OCI-LY1 (cell line): ENCODE data around the gene SUPT3H.

Source experiments
- H2AFZ ChIP-seq: fragments of 200-600 bp; sonication (generic), shearing (Covaris generic); 2 replicates; pipeline ENCODE4 v1.6.0; 2014; ENCODE audit warnings: antibody characterized with exemption, mild to moderate bottlenecking, low read length
- H3F3A ChIP-seq: fragments of 200-600 bp; sonication (generic), shearing (Covaris generic); 2 replicates; pipeline ENCODE4 v1.6.0; 2014; ENCODE audit warnings: mild to moderate bottlenecking, antibody characterized with exemption, low read length, moderate library complexity; ENCODE audit not compliant: insufficient read depth
- H3K27ac ChIP-seq: fragments of 200-600 bp; sonication (generic); 2 replicates; pipeline ENCODE4 v1.5.1; 2014; ENCODE audit warnings: low read length, mixed run types, mild to moderate bottlenecking, low read depth; ENCODE audit not compliant: poor library complexity, severe bottlenecking
- H3K27me3 ChIP-seq: fragments of 200-600 bp; sonication (generic); 2 replicates; pipeline ENCODE4 v1.6.0; 2014; ENCODE audit warnings: antibody characterized with exemption, mild to moderate bottlenecking, low read length, moderate library complexity; ENCODE audit not compliant: insufficient read depth
- H3K36me3 ChIP-seq: fragments of 200-600 bp; sonication (generic); 2 replicates; pipeline ENCODE4 v1.6.1; 2014; ENCODE audit warnings: mild to moderate bottlenecking, antibody characterized with exemption, low read length, moderate library complexity, mixed read lengths; ENCODE audit not compliant: insufficient read depth
- H3K4me1 ChIP-seq: fragments of 200-600 bp; sonication (generic); 2 replicates; pipeline ENCODE4 v1.5.1; 2014; ENCODE audit warnings: mild to moderate bottlenecking, low read length, moderate library complexity; ENCODE audit not compliant: insufficient read depth, severe bottlenecking
- H3K4me2 ChIP-seq: fragments of 200-600 bp; sonication (generic), shearing (Covaris generic); 2 replicates; pipeline ENCODE4 v1.6.1; 2014; ENCODE audit warnings: low read length
- H3K4me3 ChIP-seq: fragments of 200-600 bp; sonication (generic); 2 replicates; pipeline ENCODE4 v1.5.1; 2014; ENCODE audit warnings: low read length, low read depth, mild to moderate bottlenecking, mixed read lengths; ENCODE audit not compliant: poor library complexity, severe bottlenecking
- H3K79me2 ChIP-seq: fragments of 200-600 bp; shearing (Covaris generic); 2 replicates; pipeline ENCODE4 v1.6.1; 2016; ENCODE audit warnings: mixed run types, low read length, mixed read lengths; ENCODE audit not compliant: insufficient read depth
- H3K9ac ChIP-seq: fragments of 200-600 bp; sonication (generic), shearing (Covaris generic); 2 replicates; pipeline ENCODE4 v1.6.1; 2014; ENCODE audit warnings: mild to moderate bottlenecking, low read length, mixed read lengths
- H3K9me2 ChIP-seq: fragments of 200-600 bp; sonication (generic), shearing (Covaris generic); 2 replicates; pipeline ENCODE4 v1.6.1; 2014; ENCODE audit warnings: low read depth, mild to moderate bottlenecking, low read length, mixed read lengths
- H3K9me3 ChIP-seq: fragments of 200-600 bp; shearing (Covaris generic); 2 replicates; pipeline ENCODE4 v1.6.1; 2014; ENCODE audit warnings: low read length, mixed read lengths
- H4K20me1 ChIP-seq: fragments of 200-600 bp; sonication (generic), shearing (Covaris generic); 2 replicates; pipeline ENCODE4 v1.6.0; 2016; ENCODE audit warnings: mild to moderate bottlenecking, low read length; ENCODE audit not compliant: insufficient read depth
- CTCF ChIP-seq: fragments of 200-600 bp; sonication (generic), shearing (Covaris generic); IDR thresholded peaks from 2 replicates; pipeline ENCODE4 v1.5.1; 2017; ENCODE audit warnings: mild to moderate bottlenecking, antibody characterized with exemption, low read length, moderate library complexity, mixed read lengths
- EZH2 ChIP-seq: fragments of 200-600 bp; sonication (generic), shearing (Covaris generic); IDR thresholded peaks from 2 replicates; pipeline ENCODE4 v1.8.0; 2017; ENCODE audit warnings: borderline replicate concordance, mixed run types, mild to moderate bottlenecking, antibody characterized with exemption, low read length, moderate library complexity, mixed read lengths

Gene SUPT3H

GRCh38 chr6:45002390-45003105, 375.2 kb downstream of the SUPT3H start:
- no peak overlapping the region for H3K27ac ChIP-seq
- H3K9me3 ChIP-seq: no peaks in the 10 kb centered on the region

DNA sequence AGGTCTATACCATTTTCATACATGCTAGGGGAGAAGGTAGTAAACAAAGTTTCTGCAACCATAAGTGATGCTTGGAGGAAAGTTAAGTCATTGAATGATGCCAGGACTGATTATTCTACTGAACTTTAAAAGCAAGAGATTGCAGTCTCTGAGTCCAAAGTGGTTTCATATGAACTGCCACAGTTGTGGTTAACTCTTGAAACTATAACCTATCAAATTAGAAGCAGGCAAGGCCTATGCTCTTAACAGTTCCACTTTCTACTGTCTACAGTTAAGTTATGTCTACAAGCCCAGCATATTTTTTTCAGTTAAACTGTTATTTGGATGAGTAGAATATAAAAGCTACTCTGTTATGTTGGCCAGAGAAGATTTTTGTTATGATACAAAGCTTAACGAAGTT, 376.1 kb downstream of the SUPT3H start:
- Histone ChIP-seq H3K36me3 (no peaks in the 10 kb centered on the region), H3K4me1 (no peaks in the 10 kb centered on the region), H3K79me2 (no peaks in the 10 kb centered on the region), H3K9ac (no peak overlapping the region), H3K9me3 (no peaks in the 10 kb centered on the region), H3K4me3 (no peak overlapping the region), H2AFZ (no peak overlapping the region), H3F3A (no peaks in the 10 kb centered on the region), H3K27me3 (no peaks in the 10 kb centered on the region), H3K27ac (no peak overlapping the region), H4K20me1 (no peaks in the 10 kb centered on the region), H3K4me2 (no peak overlapping the region), H3K9me2 (no peaks in the 10 kb centered on the region)
- no peak for TF ChIP-seq EZH2
- no peak for TF ChIP-seq CTCF

More at GRCh38 chr6:45002390-45003105, 375.2 kb downstream of the SUPT3H start:
- H3K9ac ChIP-seq: no peak overlapping the region
- TF ChIP-seq CTCF (no peak), EZH2 (no peak)
- no peaks in the 10 kb centered on the region for H3K36me3 ChIP-seq
- no peak overlapping the region for H2AFZ ChIP-seq
- no peak overlapping the region for H3K4me3 ChIP-seq
- no peaks in the 10 kb centered on the region for H4K20me1 ChIP-seq
- no peaks in the 10 kb centered on the region for H3F3A ChIP-seq
- H3K9me2 ChIP-seq: no peaks in the 10 kb centered on the region
- no peaks in the 10 kb centered on the region for H3K4me1 ChIP-seq
- H3K4me2 ChIP-seq: no peak overlapping the region
- H3K79me2 ChIP-seq: no peaks in the 10 kb centered on the region
- no peaks in the 10 kb centered on the region for H3K27me3 ChIP-seq

- H3K9ac ChIP-seq: no peak overlapping the region
- H4K20me1 ChIP-seq: no peaks in the 10 kb centered on the region
- H3K36me3 ChIP-seq: no peaks in the 10 kb centered on the region
- TF ChIP-seq EZH2: no peak
- no peak for TF ChIP-seq CTCF
- H3K27me3 ChIP-seq: no peaks in the 10 kb centered on the region
- no peaks in the 10 kb centered on the region for H3K9me3 ChIP-seq
- no peak overlapping the region for H3K4me2 ChIP-seq
- no peaks in the 10 kb centered on the region for H3F3A ChIP-seq
- H3K4me3 ChIP-seq: no peak overlapping the region
- H3K27ac ChIP-seq: no peak overlapping the region
- H3K4me1 ChIP-seq: no peaks in the 10 kb centered on the region
- H3K9me2 ChIP-seq: no peaks in the 10 kb centered on the region
- H3K79me2 ChIP-seq: no peaks in the 10 kb centered on the region
- no peak overlapping the region for H2AFZ ChIP-seq
Measured at GRCh38 chr6:45000833-45001232, 376.9 kb downstream of the SUPT3H start.
